ENCODE results near the gene BSX. TPM values are rescaled to one million over a fixed set of nuclear protein-coding genes. Genes with fewer than 3 reads are reported as not detected.

BSX gene
- not detected for total RNA-seq

- DNase-seq (ENCODE audit: low read depth in 2 of 3, low spot score in 2 of 3), result peak in 2 of 3 donors; percentile 66 to 79
Measured at GRCh38 chr11:122981388-122982264, at the start of gene BSX. Gene BSX (minus strand): TSS chr11:122981834. CDS start chr11:122981671, 163 bp downstream.

- DNase-seq (ENCODE audit: low read depth in 2 of 3, low spot score in 2 of 3), result no peak
Measured at GRCh38 chr11:123030517-123030916, 48.9 kb upstream of the BSX start.

- peak in 2 of 3 donors; percentile 68 to 85 for DNase-seq (ENCODE audit: low read depth in 2 of 3, low spot score in 2 of 3)
Measured at GRCh38 chr11:123020968-123021367, 39.3 kb upstream of the BSX start.

GRCh38 chr11:123018702-123019101 lies 37.1 kb upstream of the BSX start:
- no peak for DNase-seq (ENCODE audit: low read depth in 2 of 3, low spot score in 2 of 3)

GRCh38 chr11:123011510-123011909 lies 29.9 kb upstream of the BSX start:
- no peak for DNase-seq (ENCODE audit: low read depth in 2 of 3, low spot score in 2 of 3)

GRCh38 chr11:123006860-123007542 lies 25.4 kb upstream of the BSX start:
- no peak for DNase-seq (ENCODE audit: low read depth in 2 of 3, low spot score in 2 of 3)

GRCh38 chr11:123000721-123001120 lies 19.1 kb upstream of the BSX start:
- no peak for DNase-seq (ENCODE audit: low read depth in 2 of 3, low spot score in 2 of 3)

GRCh38 chr11:122998727-122999366 lies 17.2 kb upstream of the BSX start:
- no peak for DNase-seq (ENCODE audit: low read depth in 2 of 3, low spot score in 2 of 3)

GRCh38 chr11:122995526-122995925 lies 13.9 kb upstream of the BSX start:
- DNase-seq (ENCODE audit: low read depth in 2 of 3, low spot score in 2 of 3), result no peak

- DNase-seq (ENCODE audit: low read depth in 2 of 3, low spot score in 2 of 3), result peak in 1 of 3 donors; percentile 23
Measured at GRCh38 chr11:122984186-122985011, 2.8 kb upstream of the BSX start.

GRCh38 chr11:122983438-122984185 lies 2.0 kb upstream of the BSX start:
- DNase-seq (ENCODE audit: low read depth in 2 of 3, low spot score in 2 of 3), result no peak

- DNase-seq (ENCODE audit: low read depth in 2 of 3, low spot score in 2 of 3), result peak in 1 of 3 donors; percentile 12
Measured at GRCh38 chr11:122979815-122980595, 1.6 kb downstream of the BSX start.

- no peak for DNase-seq (ENCODE audit: low read depth in 2 of 3, low spot score in 2 of 3)
Measured at GRCh38 chr11:122979103-122979814, 2.4 kb downstream of the BSX start.

GRCh38 chr11:122978299-122978620 lies 3.4 kb downstream of the BSX start:
- no peak for DNase-seq (ENCODE audit: low read depth in 2 of 3, low spot score in 2 of 3)

GRCh38 chr11:122977470-122978298 lies 4.0 kb downstream of the BSX start:
- peak in 1 of 3 donors; percentile 10 for DNase-seq (ENCODE audit: low read depth in 2 of 3, low spot score in 2 of 3)

- DNase-seq (ENCODE audit: low read depth in 2 of 3, low spot score in 2 of 3), result peak in 1 of 3 donors; percentile 10
Measured at GRCh38 chr11:122976734-122977469, 4.7 kb downstream of the BSX start.

All from hematopoietic multipotent progenitor cell (in vitro differentiated cells).